ENCODE data around the gene SEC22A.

DNA sequence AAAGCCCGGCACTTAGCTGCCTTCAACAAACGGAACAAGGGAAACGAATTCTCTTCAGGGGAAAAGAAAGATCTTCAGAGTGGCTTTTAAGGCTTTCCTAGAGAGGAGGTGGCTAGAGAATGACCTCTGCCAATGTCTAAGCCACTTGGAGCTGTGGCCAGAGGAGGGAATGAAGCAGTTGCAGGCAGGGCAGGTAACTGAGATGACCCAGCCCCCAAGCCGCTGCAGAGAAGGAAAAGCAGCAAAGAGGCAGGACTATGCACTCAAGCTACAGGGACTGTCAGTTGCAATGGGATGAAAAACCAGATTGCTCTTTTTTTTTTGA, 113.5 kb downstream of the SEC22A start:
- TF ChIP-seq CTCF (IDR thresholded peaks at IDR 0.05), result no peak
- no peak for TF ChIP-seq EP300 (IDR thresholded peaks at IDR 0.05)
- no peak for TF ChIP-seq POLR2A (IDR thresholded peaks at IDR 0.05)
